HepG2 (cell line): ENCODE measurements around the gene OR1I1. TPM values are rescaled to one million over a fixed set of nuclear protein-coding genes. Genes with fewer than 3 reads are reported as not detected.

Experiments used
- ATF7-NPFF ChIP-seq: sonication (generic); formaldehyde crosslinking; IDR thresholded peaks from 2 replicates; pipeline ENCODE4 v1.8.1; 2023; ENCODE audit warnings: mild to moderate bottlenecking, low read depth, missing genetic modification reagents, moderate library complexity
- CHCHD3 ChIP-seq: sonication (generic); formaldehyde crosslinking; IDR thresholded peaks from 2 replicates; pipeline ENCODE4 v1.8.0; 2022; ENCODE audit warnings: mild to moderate bottlenecking, missing genetic modification reagents, moderate library complexity
- KDM5A ChIP-seq: fragments of 200-600 bp; sonication (generic); IDR thresholded peaks from 2 replicates; pipeline ENCODE4 v1.7.0; 2018; ENCODE audit warnings: antibody characterized with exemption, mild to moderate bottlenecking, low read length, borderline replicate concordance
- NFE2L1 ChIP-seq: sonication (generic); formaldehyde crosslinking; IDR thresholded peaks from 2 replicates; pipeline ENCODE4 v1.4.0; 2020; ENCODE audit warnings: missing genetic modification reagents, mild to moderate bottlenecking, borderline replicate concordance
- ONECUT2 ChIP-seq: sonication (generic); formaldehyde crosslinking; IDR thresholded peaks from 2 replicates; pipeline ENCODE4 v1.4.0; 2020; ENCODE audit warnings: missing genetic modification reagents
- RARG ChIP-seq: sonication (generic); formaldehyde crosslinking; IDR thresholded peaks from 2 replicates; pipeline ENCODE4 v1.4.0; 2020; ENCODE audit warnings: low read depth, mild to moderate bottlenecking, missing genetic modification reagents
- TBX2 ChIP-seq: sonication (generic); formaldehyde crosslinking; IDR thresholded peaks from 2 replicates; pipeline ENCODE4 v1.5.0; 2020; ENCODE audit warnings: missing genetic modification reagents, mild to moderate bottlenecking, borderline replicate concordance
- YY1 ChIP-seq: IDR thresholded peaks from 2 replicates; pipeline ENCODE4 v1.6.1; 2011; ENCODE audit warnings: low read length, low read depth, moderate library complexity, mild to moderate bottlenecking; ENCODE audit not compliant: insufficient read depth, insufficient replicate concordance
- ZNF10 ChIP-seq: sonication (generic); formaldehyde crosslinking; IDR thresholded peaks from 2 replicates; pipeline ENCODE4 v1.4.0; 2020; ENCODE audit warnings: mild to moderate bottlenecking, low read depth, missing genetic modification reagents, borderline replicate concordance
- ZNF256 ChIP-seq: sonication (generic); formaldehyde crosslinking; conservative IDR thresholded peaks from 2 replicates; pipeline ENCODE4 v1.4.0; 2020; ENCODE audit warnings: missing genetic modification reagents
- ZNF644 ChIP-seq: IDR thresholded peaks from 2 replicates; pipeline ENCODE4 v1.6.1; 2016; ENCODE audit warnings: low read depth
- polyA plus RNA-seq, 8 experiments: library from polyadenylated mRNA; depleted of rRNA in 3 of 8; stranded (reverse) in 7 of 8; unstranded in 1 of 8; fragments of >200 nt; fragmentation: Illumina TruSeq in 4 of 8; extraction: Trizol in 4 of 8; gene quantifications; 2 replicates each; pipeline versions ENCODE4 v1.2.1 to v1.2.3, GENCODE V29; 2011 to 2016; ENCODE audit warnings: low read depth in 4 of 8, missing spikeins in 1 of 8, mixed read lengths in 1 of 8; ENCODE audit not compliant: insufficient read depth in 1 of 8
- total RNA-seq, 5 experiments: library from RNA; depleted of rRNA; stranded (reverse); fragments of >200 nt; fragmentation: Illumina TruSeq; extraction: Trizol; gene quantifications; 2 replicates each; pipeline ENCODE4 v1.2.3, GENCODE V29; 2016; ENCODE audit warnings: low read depth in 1 of 5
- TF ChIP-seq, protein P1 (sequence below): sonication (generic); formaldehyde crosslinking; IDR thresholded peaks from 2 replicates; pipeline ENCODE4 v1.4.0; 2020; ENCODE audit warnings: missing genetic modification reagents, mild to moderate bottlenecking, borderline replicate concordance
- TF ChIP-seq, protein P2 (sequence below): sonication (generic); formaldehyde crosslinking; IDR thresholded peaks from 2 replicates; pipeline ENCODE4 v1.4.0; 2020; ENCODE audit warnings: missing genetic modification reagents

OR1I1 gene
- total and polyA plus RNA-seq, 2 of the 13 experiments (the other 11 are each of a cell fraction or from before 2014, with no cell fraction given): not detected

DNA sequence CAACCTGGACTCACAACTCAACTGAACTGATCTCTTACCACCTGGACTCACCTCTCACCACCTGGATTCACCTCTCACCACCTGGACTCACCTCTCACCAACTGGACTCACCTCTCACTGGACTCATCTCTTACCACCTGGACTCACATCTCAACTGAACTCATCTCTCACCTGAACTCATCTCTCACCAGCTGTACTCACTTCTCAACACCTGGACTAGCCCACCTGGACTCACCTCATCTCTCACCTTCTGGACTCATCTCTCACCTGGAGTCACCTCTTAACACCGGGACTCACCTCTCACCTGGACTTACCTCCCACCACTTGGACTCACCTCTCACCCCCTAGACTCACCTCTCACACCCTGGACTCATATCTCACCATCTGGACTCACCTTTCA is 40.0 kb upstream of the OR1I1 start (continued):
- TF ChIP-seq, protein P1, sequence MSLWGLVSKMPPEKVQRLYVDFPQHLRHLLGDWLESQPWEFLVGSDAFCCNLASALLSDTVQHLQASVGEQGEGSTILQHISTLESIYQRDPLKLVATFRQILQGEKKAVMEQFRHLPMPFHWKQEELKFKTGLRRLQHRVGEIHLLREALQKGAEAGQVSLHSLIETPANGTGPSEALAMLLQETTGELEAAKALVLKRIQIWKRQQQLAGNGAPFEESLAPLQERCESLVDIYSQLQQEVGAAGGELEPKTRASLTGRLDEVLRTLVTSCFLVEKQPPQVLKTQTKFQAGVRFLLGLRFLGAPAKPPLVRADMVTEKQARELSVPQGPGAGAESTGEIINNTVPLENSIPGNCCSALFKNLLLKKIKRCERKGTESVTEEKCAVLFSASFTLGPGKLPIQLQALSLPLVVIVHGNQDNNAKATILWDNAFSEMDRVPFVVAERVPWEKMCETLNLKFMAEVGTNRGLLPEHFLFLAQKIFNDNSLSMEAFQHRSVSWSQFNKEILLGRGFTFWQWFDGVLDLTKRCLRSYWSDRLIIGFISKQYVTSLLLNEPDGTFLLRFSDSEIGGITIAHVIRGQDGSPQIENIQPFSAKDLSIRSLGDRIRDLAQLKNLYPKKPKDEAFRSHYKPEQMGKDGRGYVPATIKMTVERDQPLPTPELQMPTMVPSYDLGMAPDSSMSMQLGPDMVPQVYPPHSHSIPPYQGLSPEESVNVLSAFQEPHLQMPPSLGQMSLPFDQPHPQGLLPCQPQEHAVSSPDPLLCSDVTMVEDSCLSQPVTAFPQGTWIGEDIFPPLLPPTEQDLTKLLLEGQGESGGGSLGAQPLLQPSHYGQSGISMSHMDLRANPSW (CRISPR knock-in tag): no peak
- TF ChIP-seq RARG (no peak), ZNF256 (CRISPR knock-in tag) (no peak), KDM5A (no peak), YY1 (no peak), NFE2L1 (CRISPR knock-in tag) (no peak), TBX2 (no peak), CHCHD3 (CRISPR knock-in tag) (no peak), ZNF644 (CRISPR knock-in tag) (no peak), ATF7-NPFF (no peak), ONECUT2 (CRISPR knock-in tag) (no peak), ZNF10 (no peak)
- TF ChIP-seq, protein P2, sequence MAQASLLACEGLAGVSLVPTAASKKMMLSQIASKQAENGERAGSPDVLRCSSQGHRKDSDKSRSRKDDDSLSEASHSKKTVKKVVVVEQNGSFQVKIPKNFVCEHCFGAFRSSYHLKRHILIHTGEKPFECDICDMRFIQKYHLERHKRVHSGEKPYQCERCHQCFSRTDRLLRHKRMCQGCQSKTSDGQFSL (CRISPR knock-in tag): no peak
